Measurements from ENCODE around the gene SLC24A5. TPM values are rescaled to one million over a fixed set of nuclear protein-coding genes. Genes with fewer than 3 reads are reported as not detected.
A peak's percentile ranks its signal among the peaks of the same experiment; 100 is the strongest.

The SLC24A5 gene
- total and polyA plus RNA-seq, 2 of the 4 experiments (the other 2 are of a cell fraction): not detected

DNA sequence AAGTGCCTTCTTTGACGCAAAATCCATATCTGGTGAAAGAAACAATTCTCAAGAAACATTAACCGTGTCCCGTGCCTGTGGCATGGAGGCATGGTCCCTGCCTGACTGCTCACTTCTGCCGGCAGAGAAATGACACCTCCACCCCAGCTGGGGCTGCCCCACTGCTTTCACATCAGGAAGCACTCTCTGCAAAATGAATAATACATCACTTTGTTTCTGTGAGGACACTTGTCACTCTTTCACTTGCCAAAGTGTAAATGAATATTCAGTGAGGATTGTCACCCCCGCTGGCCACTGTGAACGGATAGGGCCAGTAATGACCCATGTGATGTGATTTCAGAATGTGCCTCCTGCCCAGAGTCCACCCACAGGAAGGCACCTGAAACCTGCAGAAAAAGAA is 31.1 kb upstream of the SLC24A5 start:
- 74% methylated on average over 3 of the region's 6 CpGs; no CpG with 5 or more reads in 1 of the 2 experiments for WGBS, 2 experiments (ENCODE audit: extremely low coverage in 2 of 2, insufficient read length in 1 of 2)
- peaks cover 12% of the 10 kb centered on the region for H3K27me3 ChIP-seq (ENCODE audit: control insufficient read depth, insufficient read depth, low read length)
- intact Hi-C loops (cut with micrococcal nuclease) (no loop called here), dilution Hi-C loops (cut with HindIII; ENCODE audit: low sequenced_read_pairs, unreplicated experiment) (no loop called here), in situ Hi-C loops (cut with MboI; ENCODE audit: low sequenced_read_pairs) (loop anchor here (10.0 kb wide), 1 partner anchor 895 kb away; no protein-coding TSS in a partner anchor)
- H4K8ac ChIP-seq (ENCODE audit: low read depth in 2 of 2, low read length in 2 of 2): no peak overlapping the region
- no peak overlapping the region for H4K91ac ChIP-seq (ENCODE audit: insufficient read depth, low read depth, low read length)
- ATAC-seq (ENCODE audit: low read depth) (no peak), DNase-seq (no peak)
- no peak overlapping the region for H3K56ac ChIP-seq (ENCODE audit: extremely low read depth, insufficient read depth, low read length)
- H3K9me1 ChIP-seq (ENCODE audit: insufficient read depth, low read length): no peaks in the 10 kb centered on the region
- no peak overlapping the region for H3K18ac ChIP-seq (ENCODE audit: low read depth, low read length)
- H3K4me1 ChIP-seq (ENCODE audit: control insufficient read depth, insufficient read depth, low read length): no peaks in the 10 kb centered on the region
- H3K23ac ChIP-seq (ENCODE audit: low read depth, low read length): no peak overlapping the region
- H4K20me1 ChIP-seq (ENCODE audit: insufficient read depth, low read length): no peaks in the 10 kb centered on the region
- H3K9me3 ChIP-seq (ENCODE audit: control insufficient read depth, insufficient read depth, low read length): no peaks in the 10 kb centered on the region
- no peak overlapping the region for H3K27ac ChIP-seq (ENCODE audit: insufficient read depth, low read length)
- CTCF ChIA-PET: no interaction called here
- H2BK5ac ChIP-seq (ENCODE audit: low read depth, low read length, poor library complexity, severe bottlenecking): no peak overlapping the region
- no TSS peak for BruUV-seq (replicated peaks)
- H3K4me3 ChIP-seq (ENCODE audit: insufficient read depth, low read depth, low read length): no peak overlapping the region
- H3K36me3 ChIP-seq (ENCODE audit: control insufficient read depth, insufficient read depth, low read length): no peaks in the 10 kb centered on the region
- TF ChIP-seq, protein P1, sequence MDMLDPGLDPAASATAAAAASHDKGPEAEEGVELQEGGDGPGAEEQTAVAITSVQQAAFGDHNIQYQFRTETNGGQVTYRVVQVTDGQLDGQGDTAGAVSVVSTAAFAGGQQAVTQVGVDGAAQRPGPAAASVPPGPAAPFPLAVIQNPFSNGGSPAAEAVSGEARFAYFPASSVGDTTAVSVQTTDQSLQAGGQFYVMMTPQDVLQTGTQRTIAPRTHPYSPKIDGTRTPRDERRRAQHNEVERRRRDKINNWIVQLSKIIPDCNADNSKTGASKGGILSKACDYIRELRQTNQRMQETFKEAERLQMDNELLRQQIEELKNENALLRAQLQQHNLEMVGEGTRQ (IDR thresholded peaks at IDR 0.05; ENCODE audit: low read depth, low read length): no peak
- TF ChIP-seq RFX5 (IDR thresholded peaks at IDR 0.05; ENCODE audit: low read depth, low read length) (no peak), FOS (IDR thresholded peaks at IDR 0.05; ENCODE audit: low read depth, low read length) (no peak)
- no peak overlapping the region for H2BK120ac ChIP-seq (ENCODE audit: low read depth, low read length)
- H2AFZ ChIP-seq (replicated peaks; ENCODE audit: low read length, poor library complexity): no peak overlapping the region
- H3K4ac ChIP-seq (ENCODE audit: low read depth, low read length): no peak overlapping the region
- no peak overlapping the region for H4K5ac ChIP-seq (ENCODE audit: low read depth, low read length)
- H3K9ac ChIP-seq (ENCODE audit: low read depth, low read length): no peak overlapping the region
- no peak overlapping the region for H2AK5ac ChIP-seq (ENCODE audit: low read depth, low read length)
- no peak overlapping the region for H2BK15ac ChIP-seq (ENCODE audit: low read depth, low read length)
- POLR2A ChIA-PET (ENCODE audit: unreplicated experiment): no interaction called here
- no peak overlapping the region for H2BK20ac ChIP-seq (ENCODE audit: low read depth, low read length)
- no peak overlapping the region for H3K14ac ChIP-seq (replicated peaks; ENCODE audit: low read depth, low read length)
- no peak overlapping the region for H3K4me2 ChIP-seq (ENCODE audit: low read depth, low read length)
- H3K79me1 ChIP-seq (ENCODE audit: low read depth in 1 of 2, low read length in 2 of 2): no peaks in the 10 kb centered on the region
- peak overlapping the region; percentile 26 for H2AK9ac ChIP-seq (replicated peaks; ENCODE audit: low read depth, low read length, poor library complexity)
